T-cell (primary cell): ENCODE results near the gene TEP1. TPM values are rescaled to one million over a fixed set of nuclear protein-coding genes. Genes with fewer than 3 reads are reported as not detected.

Experiments
- ATAC-seq, 4 experiments: fragments of 200-7000 bp in 3 of 4; fragments of 150-1000 bp in 1 of 4; cut with Tn5 transposase; replicated peaks in 1 of 4; 1 replicate in 3 of 4; 2 replicates in 1 of 4; pipeline ENCODE4 v1.10.0; 2021; ENCODE audit warnings: moderate library complexity in 3 of 4, mild to moderate bottlenecking in 2 of 4, moderate number of reproducible peaks in 1 of 4
- CTCF ChIA-PET, 2 donors: fragments of 300-600 bp; sonication (Branson Sonifier 250); formaldehyde crosslinking; loops; one replicate each; lab custom pipeline; 2022; ENCODE audit warnings: antibody characterized with exemption in 2 of 2; lab: Charles Lee
- POLR2A ChIA-PET, 2 donors: fragments of 300-600 bp; sonication (Branson Sonifier 250); formaldehyde crosslinking; loops; one replicate each; lab custom pipeline; 2022; ENCODE audit warnings: antibody characterized with exemption in 2 of 2; lab: Charles Lee
- DNase-seq, 35 experiments: peaks; one replicate each; pipeline versions ENCODE4 v3.0.0 to v3.0.0-alpha.2; 2013 to 2023
- H3K27ac ChIP-seq: one replicate; pipeline ENCODE4 v1.5.1; 2013; ENCODE audit warnings: low read length
- H3K27me3 ChIP-seq, 2 experiments: replicated peaks in 1 of 2; 1 replicate in 1 of 2; 2 replicates in 1 of 2; pipeline versions ENCODE4 v1.6.1 to v1.7.0; 2013; ENCODE audit warnings: low read length in 1 of 2, mixed read lengths in 1 of 2; ENCODE audit not compliant: control insufficient read depth in 2 of 2, insufficient read depth in 2 of 2; ENCODE audit errors: extremely low read depth in 1 of 2
- H3K36me3 ChIP-seq, 2 donors: 1 replicate in 1 of 2; 2 replicates in 1 of 2; pipeline versions ENCODE4 v1.6.1 to v1.7.0; 2013; ENCODE audit warnings: low read length in 1 of 2; ENCODE audit not compliant: control insufficient read depth in 2 of 2, insufficient read depth in 1 of 2; ENCODE audit errors: extremely low read depth in 1 of 2
- H3K4me1 ChIP-seq, 2 experiments: 1 replicate in 1 of 2; 2 replicates in 1 of 2; pipeline versions ENCODE4 v1.6.1 to v1.7.0; 2013; ENCODE audit warnings: low read length in 2 of 2, mixed read lengths in 1 of 2; ENCODE audit not compliant: insufficient read depth in 2 of 2, control insufficient read depth in 1 of 2; ENCODE audit errors: extremely low read depth in 1 of 2
- H3K4me3 ChIP-seq, 2 donors: 1 replicate in 1 of 2; 2 replicates in 1 of 2; pipeline versions ENCODE4 v1.5.1 to v1.7.0; 2013; ENCODE audit warnings: mild to moderate bottlenecking in 2 of 2, low read length in 1 of 2, moderate library complexity in 1 of 2; ENCODE audit not compliant: control insufficient read depth in 1 of 2; ENCODE audit errors: extremely low read depth in 1 of 2
- H3K9me3 ChIP-seq: 2 replicates; pipeline ENCODE4 v1.7.0; 2013
- H3K27ac Mint-ChIP-seq, 2 donors: one replicate each; pipeline ENCODE4 v1.8.0; 2020 to 2021; ENCODE audit warnings: mild to moderate bottlenecking in 2 of 2, mixed read lengths in 2 of 2
- H3K27me3 Mint-ChIP-seq, 2 donors: one replicate each; pipeline ENCODE4 v1.8.0; 2021 to 2022; ENCODE audit warnings: mixed read lengths in 2 of 2
- H3K36me3 Mint-ChIP-seq: one replicate; pipeline ENCODE4 v1.8.0; 2021; ENCODE audit warnings: mixed read lengths
- H3K4me1 Mint-ChIP-seq, 3 donors: one replicate each; pipeline ENCODE4 v1.8.0; 2020 to 2022; ENCODE audit warnings: mixed read lengths in 3 of 3, mild to moderate bottlenecking in 1 of 3
- H3K4me3 Mint-ChIP-seq, 3 donors: one replicate each; pipeline ENCODE4 v1.8.0; 2020 to 2022; ENCODE audit warnings: mild to moderate bottlenecking in 3 of 3, mixed read lengths in 3 of 3, moderate library complexity in 3 of 3
- H3K9me3 Mint-ChIP-seq, 3 donors: one replicate each; pipeline ENCODE4 v1.8.0; 2020 to 2022; ENCODE audit warnings: mixed read lengths in 3 of 3
- WGBS: methylation state at CpG from one replicate; pipeline ENCODE4 v1.1.5; 2013; ENCODE audit warnings: missing lambda C conversion rate; ENCODE audit not compliant: insufficient coverage; 5-methylcytosine and 5-hydroxymethylcytosine counted together
- total RNA-seq, 35 experiments: library from RNA in 6 of 35; stranded (reverse) in 6 of 35; fragments of 120-200 nt in 1 of 35; gene quantifications; one replicate each; pipeline versions ENCODE4 v1.2.1 to v1.2.4 and lab custom pipeline; 2013 to 2026

Gene TEP1
- total RNA-seq, 5 donors from 2014 or later (not counting 1 experiment from before 2014, with no cell fraction given) = 38.5 to 71.5 (median 65.5) TPM

DNA sequence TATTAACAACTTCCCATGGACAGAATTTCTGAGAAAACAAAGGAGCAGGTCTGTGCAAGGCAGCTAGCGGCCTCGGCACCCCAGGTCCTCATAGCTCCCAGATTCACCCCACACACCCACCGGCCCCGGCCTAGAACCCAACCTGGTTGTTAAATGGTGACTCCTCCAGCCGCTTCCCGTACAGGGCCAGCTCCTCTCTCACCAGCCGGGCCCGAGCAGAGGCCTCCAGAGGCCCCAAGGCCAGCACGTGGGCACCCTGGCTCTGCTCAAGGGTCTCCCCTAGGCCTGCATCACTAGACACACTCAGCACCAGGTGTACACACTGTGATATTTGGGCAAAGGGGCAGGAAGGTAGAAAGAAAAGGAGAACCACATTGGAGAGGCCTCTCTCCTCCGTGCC is 30.3 kb downstream of the TEP1 start:
- H3K27ac ChIP-seq = no peak overlapping the region
- peaks cover 40 to 99% of the 10 kb centered on the region in 2 donors for H3K36me3 ChIP-seq
- no peaks in the 10 kb centered on the region for H3K27me3 ChIP-seq
- Mint-ChIP-seq H3K27me3 (no peaks in the 10 kb centered on the region), H3K9me3 (no peaks in the 10 kb centered on the region), H3K4me3 (no peak overlapping the region), H3K36me3 (peaks cover 76% of the 10 kb centered on the region), H3K27ac (no peak overlapping the region), H3K4me1 (no peaks in the 10 kb centered on the region)
- 98% methylated on average over 8 of the region's 10 CpGs for WGBS
- ChIA-PET POLR2A (no interaction called here), CTCF (interaction anchor here in 1 of 2 donors (0.5 kb wide), 1 partner anchor 11 kb away, joined by 3 read pairs; no protein-coding TSS in a partner anchor)
- no peaks in the 10 kb centered on the region for H3K4me1 ChIP-seq
- no peak for DNase-seq
- H3K9me3 ChIP-seq = no peaks in the 10 kb centered on the region
- H3K4me3 ChIP-seq = no peak overlapping the region
- ATAC-seq = no peak

DNA sequence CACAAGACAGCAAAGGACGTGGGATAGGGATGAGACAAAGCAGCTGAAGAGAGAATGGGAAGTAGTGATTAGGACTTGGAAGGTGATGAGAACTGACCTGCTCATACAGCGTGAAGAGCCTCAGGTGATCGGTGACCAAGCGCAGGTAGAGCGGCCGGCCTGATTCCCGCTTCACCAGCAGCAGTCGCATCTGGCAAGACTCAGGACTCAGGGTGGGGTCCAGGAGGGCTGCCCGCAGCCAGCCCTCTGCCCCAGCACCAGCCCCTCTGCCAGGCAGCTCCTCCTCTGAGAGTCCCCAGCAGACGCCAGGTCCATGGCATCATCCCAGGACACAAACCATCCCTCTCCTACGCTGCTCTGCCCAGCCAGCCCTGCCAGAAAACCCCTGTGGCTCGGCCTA is 30.8 kb downstream of the TEP1 start:
- H3K4me1 ChIP-seq = no peaks in the 10 kb centered on the region
- Mint-ChIP-seq H3K27ac (peak overlapping the region in 1 of 2 donors; percentile 57), H3K9me3 (no peaks in the 10 kb centered on the region), H3K36me3 (peaks cover 76% of the 10 kb centered on the region), H3K4me3 (no peak overlapping the region), H3K27me3 (no peaks in the 10 kb centered on the region), H3K4me1 (no peaks in the 10 kb centered on the region)
- no peak overlapping the region for H3K27ac ChIP-seq
- no peak for DNase-seq
- H3K27me3 ChIP-seq = no peaks in the 10 kb centered on the region
- H3K36me3 ChIP-seq = peaks cover 40 to 99% of the 10 kb centered on the region in 2 donors
- WGBS = 94% methylated on average over 11 of the region's 12 CpGs
- no peak overlapping the region for H3K4me3 ChIP-seq
- CTCF ChIA-PET = no interaction called here
- ATAC-seq = no peak
- POLR2A ChIA-PET = no interaction called here
- H3K9me3 ChIP-seq = no peaks in the 10 kb centered on the region

DNA sequence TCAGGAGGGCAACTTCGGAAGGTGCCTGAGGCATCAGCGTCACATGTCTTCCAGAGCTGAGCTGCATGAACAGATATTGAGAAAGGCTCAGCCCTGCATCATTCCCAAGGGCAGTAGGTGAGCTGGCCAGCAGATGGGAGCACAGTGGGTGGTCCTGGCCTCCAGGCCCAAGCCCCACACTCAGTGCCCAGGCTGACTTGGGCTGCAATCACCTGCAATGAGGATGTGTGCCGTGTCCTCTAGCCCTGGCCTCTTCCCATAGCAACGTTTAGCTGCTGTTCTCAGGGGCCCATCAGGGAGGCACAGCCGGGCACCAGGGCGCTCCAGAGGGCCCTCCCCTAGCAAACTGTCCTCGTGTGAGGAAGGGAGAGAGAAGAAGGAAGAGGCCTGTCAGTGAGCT is 32.0 kb downstream of the TEP1 start:
- ChIA-PET CTCF (no interaction called here), POLR2A (no interaction called here)
- Histone ChIP-seq H3K27me3 (no peaks in the 10 kb centered on the region), H3K4me1 (no peaks in the 10 kb centered on the region), H3K36me3 (peaks cover 43 to 99% of the 10 kb centered on the region in 2 donors), H3K9me3 (no peaks in the 10 kb centered on the region), H3K27ac (no peak overlapping the region), H3K4me3 (no peak overlapping the region)
- peaks cover 79% of the 10 kb centered on the region for H3K36me3 Mint-ChIP-seq
- no peaks in the 10 kb centered on the region for H3K4me1 Mint-ChIP-seq
- WGBS = 99% methylated on average over 5 of the region's 7 CpGs
- H3K27me3 Mint-ChIP-seq = no peaks in the 10 kb centered on the region
- no peaks in the 10 kb centered on the region for H3K9me3 Mint-ChIP-seq
- H3K4me3 Mint-ChIP-seq = no peak overlapping the region
- DNase-seq = no peak
- ATAC-seq = no peak
- H3K27ac Mint-ChIP-seq = no peak overlapping the region

DNA sequence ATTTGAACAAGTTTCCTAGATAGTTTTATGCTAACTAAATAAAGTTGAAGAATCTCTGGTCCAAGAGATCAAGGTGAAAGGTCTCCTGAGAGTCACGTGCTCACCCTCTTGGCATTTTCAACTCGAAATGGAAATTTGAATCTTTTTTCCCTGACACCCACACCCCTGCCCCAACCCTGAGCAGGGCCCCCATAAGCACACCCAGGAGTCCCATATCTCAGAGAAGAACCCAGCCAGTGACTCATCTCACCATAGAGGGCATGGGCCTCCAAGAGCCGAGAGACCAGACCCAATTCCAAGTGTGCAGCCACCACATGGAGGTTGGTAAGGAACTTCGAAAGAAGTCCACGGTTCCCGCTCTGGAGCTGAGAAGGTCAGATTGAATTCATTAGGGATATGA is 32.6 kb downstream of the TEP1 start:
- H3K27ac Mint-ChIP-seq = peak overlapping the region in 1 of 2 donors; percentile 8
- Histone ChIP-seq H3K27me3 (no peaks in the 10 kb centered on the region), H3K9me3 (no peaks in the 10 kb centered on the region), H3K4me3 (no peak overlapping the region), H3K36me3 (peaks cover 43 to 99% of the 10 kb centered on the region in 2 donors), H3K4me1 (no peaks in the 10 kb centered on the region), H3K27ac (no peak overlapping the region)
- H3K9me3 Mint-ChIP-seq = no peaks in the 10 kb centered on the region
- no peak for DNase-seq
- CTCF ChIA-PET = no interaction called here
- H3K4me1 Mint-ChIP-seq = no peaks in the 10 kb centered on the region
- POLR2A ChIA-PET = no interaction called here
- no peak for ATAC-seq
- H3K27me3 Mint-ChIP-seq = no peaks in the 10 kb centered on the region
- 82% methylated on average over 5 of the region's 6 CpGs for WGBS
- peaks cover 77% of the 10 kb centered on the region for H3K36me3 Mint-ChIP-seq
- no peak overlapping the region for H3K4me3 Mint-ChIP-seq

DNA sequence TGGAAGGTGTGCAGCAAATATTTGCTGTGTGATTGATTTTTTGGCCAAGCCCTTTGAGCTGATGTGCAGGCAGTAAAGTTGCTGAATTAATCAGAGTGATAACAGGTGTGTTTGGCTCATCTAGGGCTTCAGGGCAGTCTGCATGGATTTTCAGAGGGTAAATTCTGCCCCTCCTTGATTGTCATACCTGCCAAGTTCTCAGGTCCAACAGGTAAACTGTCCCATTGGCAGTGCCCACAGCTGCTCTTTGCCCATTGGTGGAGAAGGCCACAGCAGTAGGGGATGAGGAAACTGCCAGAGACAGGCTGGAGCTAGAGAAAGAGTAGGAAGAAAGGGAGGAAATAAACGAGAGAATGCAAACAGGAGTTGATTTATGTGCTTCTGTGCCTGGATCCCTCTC is 33.6 kb downstream of the TEP1 start:
- Mint-ChIP-seq H3K9me3 (no peaks in the 10 kb centered on the region), H3K4me1 (no peaks in the 10 kb centered on the region), H3K4me3 (no peak overlapping the region), H3K27me3 (no peaks in the 10 kb centered on the region), H3K27ac (peak overlapping the region in 1 of 2 donors; percentile 34), H3K36me3 (peaks cover 77% of the 10 kb centered on the region)
- Histone ChIP-seq H3K4me3 (no peak overlapping the region), H3K36me3 (peaks cover 41 to 95% of the 10 kb centered on the region in 2 donors), H3K27me3 (no peaks in the 10 kb centered on the region), H3K4me1 (no peaks in the 10 kb centered on the region), H3K27ac (no peak overlapping the region), H3K9me3 (no peaks in the 10 kb centered on the region)
- ChIA-PET CTCF (no interaction called here), POLR2A (no interaction called here)
- WGBS = 86% methylated on average over 1 of the region's 1 CpG
- no peak for DNase-seq
- no peak for ATAC-seq

DNA sequence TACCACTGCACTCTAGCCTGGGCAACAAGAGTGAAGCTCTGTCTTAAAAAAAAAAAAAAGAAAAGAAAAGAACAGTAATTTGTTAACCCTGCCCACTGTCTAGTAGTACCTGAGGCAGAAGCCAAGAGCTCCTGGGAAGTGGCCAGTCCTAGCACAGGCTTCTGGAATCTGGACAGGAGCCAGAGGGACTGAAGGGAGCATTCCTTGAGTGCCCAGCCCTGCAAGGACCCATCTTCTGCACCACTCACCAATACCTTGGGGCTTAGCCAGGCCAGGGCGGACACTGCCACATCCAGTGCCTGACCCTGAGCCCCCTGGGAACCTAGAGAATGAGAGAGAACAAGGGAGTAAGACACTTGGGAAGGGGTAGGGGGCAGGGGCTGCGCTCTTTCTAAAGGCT is 36.1 kb downstream of the TEP1 start:
- H3K9me3 ChIP-seq = no peaks in the 10 kb centered on the region
- Mint-ChIP-seq H3K27me3 (no peaks in the 10 kb centered on the region), H3K9me3 (no peaks in the 10 kb centered on the region), H3K36me3 (peaks cover 79% of the 10 kb centered on the region), H3K27ac (no peak overlapping the region), H3K4me3 (no peak overlapping the region), H3K4me1 (no peaks in the 10 kb centered on the region)
- no peak overlapping the region for H3K4me3 ChIP-seq
- ChIA-PET CTCF (no interaction called here), POLR2A (no interaction called here)
- H3K27me3 ChIP-seq = no peaks in the 10 kb centered on the region
- ATAC-seq (no peak), DNase-seq (no peak)
- H3K27ac ChIP-seq = no peak overlapping the region
- no peaks in the 10 kb centered on the region for H3K4me1 ChIP-seq
- no CpG with 5 or more reads among the region's 2 CpGs for WGBS
- H3K36me3 ChIP-seq = peaks cover 43 to 95% of the 10 kb centered on the region in 2 donors

DNA sequence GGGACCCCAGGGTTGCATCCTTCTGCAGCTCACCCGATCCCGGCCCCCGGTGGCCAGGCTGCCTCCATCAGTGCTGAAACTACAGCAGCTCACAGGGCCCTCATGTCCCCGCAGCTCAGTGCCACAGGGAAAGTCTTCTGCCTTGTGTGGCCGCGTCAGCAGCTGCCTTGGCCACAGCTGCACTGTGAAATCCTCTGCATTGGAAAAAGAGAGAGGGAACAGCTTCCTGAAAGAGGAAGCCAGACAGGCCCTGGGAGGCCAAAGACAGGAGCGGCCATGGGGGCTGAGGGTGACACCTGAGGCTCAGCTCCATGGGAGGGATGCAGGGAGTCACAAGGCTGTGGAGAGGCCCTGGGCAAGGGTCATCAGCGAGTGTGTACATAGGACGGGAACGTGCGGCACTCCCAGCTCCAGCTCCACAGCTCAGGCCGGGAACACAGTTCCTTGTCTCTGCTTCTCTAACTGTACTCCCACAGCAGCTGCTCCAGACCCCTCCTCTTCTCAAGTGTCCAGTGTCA is 37.2 kb downstream of the TEP1 start:
- H3K4me3 ChIP-seq = no peak overlapping the region
- POLR2A ChIA-PET = no interaction called here
- no peak for DNase-seq
- CTCF ChIA-PET = no interaction called here
- H3K36me3 ChIP-seq = peaks cover 32 to 95% of the 10 kb centered on the region in 2 donors
- H3K9me3 ChIP-seq = no peaks in the 10 kb centered on the region
- Mint-ChIP-seq H3K4me1 (no peaks in the 10 kb centered on the region), H3K4me3 (no peak overlapping the region), H3K36me3 (peaks cover 82% of the 10 kb centered on the region), H3K27me3 (no peaks in the 10 kb centered on the region), H3K27ac (no peak overlapping the region), H3K9me3 (no peaks in the 10 kb centered on the region)
- H3K27ac ChIP-seq = no peak overlapping the region
- no peak for ATAC-seq
- WGBS = 97% methylated on average over 12 of the region's 12 CpGs
- H3K27me3 ChIP-seq = no peaks in the 10 kb centered on the region
- no peaks in the 10 kb centered on the region for H3K4me1 ChIP-seq
